ENCODE results near the gene TNFRSF17.

- TF ChIP-seq EZH2 (IDR thresholded peaks at IDR 0.05; ENCODE audit: borderline replicate concordance, low read depth, low read length, severe bottlenecking): no peak
- TF ChIP-seq CTCF (IDR thresholded peaks at IDR 0.05; ENCODE audit: borderline replicate concordance, extremely low read depth, low read length, poor library complexity, severe bottlenecking): no peak
Observed at GRCh38 chr16:11955713-11956123, 9.3 kb upstream of the TNFRSF17 start.
